GM12872 (cell line): ENCODE measurements around the gene RAB3GAP2.

ENCODE experiments used
- CTCF ChIP-seq: IDR thresholded peaks from 3 replicates; pipeline ENCODE4 v1.5.1; 2011; ENCODE audit warnings: low read depth, mild to moderate bottlenecking, low read length, moderate library complexity; ENCODE audit not compliant: insufficient read depth

The RAB3GAP2 gene

GRCh38 chr1:220241072-220241663, 31.1 kb downstream of the RAB3GAP2 start:
- no peak for TF ChIP-seq CTCF

- no peak for TF ChIP-seq CTCF
Observed at GRCh38 chr1:220239966-220240365, 32.3 kb downstream of the RAB3GAP2 start.

GRCh38 chr1:220239213-220239612, 33.0 kb downstream of the RAB3GAP2 start:
- TF ChIP-seq CTCF, result no peak

GRCh38 chr1:220235462-220235861, 36.8 kb downstream of the RAB3GAP2 start:
- TF ChIP-seq CTCF, result no peak

- TF ChIP-seq CTCF, result no peak
Observed at GRCh38 chr1:220233927-220234326, 38.3 kb downstream of the RAB3GAP2 start.

GRCh38 chr1:220229771-220230170, 42.5 kb downstream of the RAB3GAP2 start:
- no peak for TF ChIP-seq CTCF

GRCh38 chr1:220227393-220227792, 44.9 kb downstream of the RAB3GAP2 start:
- TF ChIP-seq CTCF, result no peak

- TF ChIP-seq CTCF, result no peak
Observed at GRCh38 chr1:220226752-220227151, 45.5 kb downstream of the RAB3GAP2 start.
